ENCODE measurements around the gene VEGFC.

Gene VEGFC

DNA sequence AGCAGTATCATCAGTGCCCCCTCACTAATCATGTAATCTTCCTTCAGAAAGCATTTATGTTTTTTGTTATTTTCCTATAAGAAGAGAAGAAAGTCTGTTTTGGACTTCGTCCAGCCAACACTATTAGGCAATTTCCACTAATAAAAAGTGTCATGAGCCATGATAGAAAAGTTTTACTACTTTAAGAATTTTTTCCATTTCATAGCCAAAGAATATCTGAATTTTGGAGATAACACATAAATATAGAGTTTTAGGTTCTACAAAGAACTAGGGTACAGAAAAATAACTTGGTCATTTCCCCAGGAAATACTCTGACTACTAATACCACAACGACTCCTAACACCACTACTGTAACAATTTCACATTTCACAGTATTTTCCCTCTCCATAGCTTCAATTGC lies 41.8 kb upstream of the VEGFC start:
- DNase-seq (ENCODE audit: low spot score): no peak
- TF ChIP-seq, protein P1, sequence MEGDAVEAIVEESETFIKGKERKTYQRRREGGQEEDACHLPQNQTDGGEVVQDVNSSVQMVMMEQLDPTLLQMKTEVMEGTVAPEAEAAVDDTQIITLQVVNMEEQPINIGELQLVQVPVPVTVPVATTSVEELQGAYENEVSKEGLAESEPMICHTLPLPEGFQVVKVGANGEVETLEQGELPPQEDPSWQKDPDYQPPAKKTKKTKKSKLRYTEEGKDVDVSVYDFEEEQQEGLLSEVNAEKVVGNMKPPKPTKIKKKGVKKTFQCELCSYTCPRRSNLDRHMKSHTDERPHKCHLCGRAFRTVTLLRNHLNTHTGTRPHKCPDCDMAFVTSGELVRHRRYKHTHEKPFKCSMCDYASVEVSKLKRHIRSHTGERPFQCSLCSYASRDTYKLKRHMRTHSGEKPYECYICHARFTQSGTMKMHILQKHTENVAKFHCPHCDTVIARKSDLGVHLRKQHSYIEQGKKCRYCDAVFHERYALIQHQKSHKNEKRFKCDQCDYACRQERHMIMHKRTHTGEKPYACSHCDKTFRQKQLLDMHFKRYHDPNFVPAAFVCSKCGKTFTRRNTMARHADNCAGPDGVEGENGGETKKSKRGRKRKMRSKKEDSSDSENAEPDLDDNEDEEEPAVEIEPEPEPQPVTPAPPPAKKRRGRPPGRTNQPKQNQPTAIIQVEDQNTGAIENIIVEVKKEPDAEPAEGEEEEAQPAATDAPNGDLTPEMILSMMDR (IDR thresholded peaks at IDR 0.05; ENCODE audit: extremely low read depth, missing control alignments): no peak

DNA sequence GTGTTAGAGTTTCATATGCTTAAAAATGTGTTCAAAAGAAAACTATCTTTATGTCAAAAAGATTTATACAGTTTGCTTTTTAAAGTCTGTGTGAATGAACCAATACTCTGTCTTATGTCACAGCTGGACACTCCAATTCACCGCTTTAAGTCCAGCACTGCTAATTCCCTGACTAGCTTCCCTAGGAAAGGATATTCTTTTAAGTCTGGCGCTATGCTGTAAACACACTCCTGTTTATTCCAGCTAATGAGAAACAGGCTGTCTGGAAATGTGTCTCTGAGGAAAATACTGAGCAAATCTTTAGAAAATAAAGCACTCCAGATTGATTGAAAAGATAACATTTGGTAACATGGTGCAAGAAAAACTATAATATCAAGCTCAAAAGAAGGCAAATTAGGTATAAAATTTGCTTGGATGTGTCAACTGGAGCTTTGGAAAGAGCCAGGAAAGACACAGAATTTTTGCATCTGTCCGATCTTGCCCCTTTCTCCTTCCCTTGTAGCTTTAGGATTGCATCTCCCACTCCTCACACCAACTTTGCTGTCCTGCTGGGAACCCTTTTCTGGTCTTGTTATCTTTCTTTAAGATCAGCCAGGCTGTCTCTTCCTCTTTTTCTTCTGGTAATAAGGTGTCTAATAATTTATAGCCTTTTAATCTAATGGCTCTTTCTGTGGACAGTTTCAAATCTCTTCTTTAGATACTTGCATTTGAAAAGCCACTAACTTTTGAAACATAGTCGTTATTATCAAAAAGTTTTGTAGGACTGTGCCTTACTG lies 40.9 kb upstream of the VEGFC start:
- TF ChIP-seq, protein P1 (IDR thresholded peaks at IDR 0.05; ENCODE audit: extremely low read depth, missing control alignments): no peak
- no peak for DNase-seq (ENCODE audit: low spot score)

DNA sequence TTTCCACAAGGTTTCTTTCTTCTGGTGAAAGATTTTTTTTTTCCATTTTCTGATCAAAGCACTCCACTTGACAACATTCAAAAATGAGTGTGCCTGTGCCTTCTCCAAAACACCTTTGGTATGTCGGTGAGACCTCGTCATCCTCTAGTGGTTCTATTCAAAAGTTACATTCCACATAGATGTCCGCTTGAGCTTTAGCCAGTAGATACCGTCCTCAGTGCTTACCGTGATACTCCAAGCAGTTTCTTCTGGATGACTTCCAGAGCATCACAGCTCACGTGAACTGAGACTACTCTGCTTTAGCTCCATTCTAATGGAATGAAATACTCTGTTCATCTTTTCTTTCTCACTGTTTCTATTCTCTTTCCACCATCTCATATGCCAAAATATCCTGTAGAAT lies 38.2 kb upstream of the VEGFC start:
- TF ChIP-seq, protein P1 (IDR thresholded peaks at IDR 0.05; ENCODE audit: extremely low read depth, missing control alignments): no peak
- no peak for DNase-seq (ENCODE audit: low spot score)

DNA sequence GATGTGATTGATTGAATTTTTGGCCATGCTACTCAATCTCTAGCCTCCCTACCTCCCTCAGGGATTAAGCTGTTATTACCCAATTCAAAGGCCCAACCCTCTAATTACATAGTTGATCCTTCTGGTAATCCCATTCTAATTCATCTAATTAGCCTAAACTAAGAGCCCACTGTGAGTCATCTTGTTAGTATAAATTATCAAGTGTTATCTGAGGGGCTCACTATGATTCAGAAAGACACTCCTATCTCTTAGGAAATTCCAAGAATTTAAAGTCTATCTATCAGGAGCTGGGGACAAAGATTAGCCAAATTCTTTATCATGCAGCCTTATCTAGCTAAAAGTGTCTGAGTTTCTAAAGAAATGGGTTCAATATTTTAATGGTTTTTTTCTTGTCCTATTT lies 32.9 kb upstream of the VEGFC start:
- no peak for DNase-seq (ENCODE audit: low spot score)

DNA sequence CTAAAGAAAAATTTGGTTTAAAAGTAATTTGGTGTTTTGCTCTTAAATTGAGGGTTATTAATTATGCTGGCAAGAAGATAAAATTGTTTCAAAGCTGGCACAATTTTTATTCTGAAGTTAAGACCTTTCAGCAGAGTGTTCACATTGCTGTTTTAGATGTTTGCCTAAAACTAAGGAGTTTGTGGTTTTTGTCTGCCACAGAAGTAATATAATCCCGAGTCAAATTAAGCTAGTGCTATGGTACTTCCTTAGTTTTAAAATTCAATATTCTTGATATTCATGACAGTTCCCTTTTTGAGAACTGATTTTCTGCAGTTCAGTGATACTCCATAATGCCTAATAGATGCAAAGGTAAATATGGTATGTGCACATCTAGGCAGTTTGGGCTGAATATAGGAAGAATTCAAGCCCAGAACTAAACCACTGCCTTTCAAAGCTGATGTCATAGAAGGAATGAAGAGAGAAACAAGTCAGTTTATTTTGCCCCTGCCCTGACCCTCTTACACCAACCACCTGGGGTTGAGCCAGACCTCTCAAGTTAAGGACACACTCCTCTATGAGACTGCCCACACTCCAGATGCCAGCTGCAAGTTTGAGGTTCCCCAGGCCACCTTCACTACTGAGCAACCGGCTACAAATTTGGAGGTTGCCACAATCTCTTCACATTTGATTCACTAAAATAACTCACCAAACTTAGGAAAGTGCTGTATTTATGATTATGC lies 32.1 kb upstream of the VEGFC start:
- no peak for DNase-seq (ENCODE audit: low spot score)
- TF ChIP-seq, protein P1 (IDR thresholded peaks at IDR 0.05; ENCODE audit: extremely low read depth, missing control alignments): no peak

More for the DNA sequence above, 32.9 kb upstream of the VEGFC start:
- TF ChIP-seq, protein P1 (IDR thresholded peaks at IDR 0.05; ENCODE audit: extremely low read depth, missing control alignments): no peak

DNA sequence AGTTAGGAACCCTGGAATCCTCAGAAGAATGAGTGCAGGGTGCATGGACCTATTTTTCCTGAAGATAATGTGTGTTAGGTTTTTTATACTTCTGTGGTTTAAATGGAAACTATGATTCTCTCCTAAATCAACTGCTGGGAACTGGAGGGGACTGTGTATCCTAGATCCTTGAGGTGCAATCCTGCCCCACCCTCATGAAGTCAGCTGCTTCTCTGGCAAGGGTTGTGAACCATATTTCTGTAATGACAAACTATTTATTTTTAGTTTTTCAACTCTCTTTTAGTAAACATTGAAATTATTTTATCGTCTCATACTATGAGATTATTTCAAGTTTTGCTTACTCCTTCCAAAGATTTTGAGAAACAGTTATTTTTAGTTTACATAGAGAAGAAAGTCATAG lies 25.8 kb upstream of the VEGFC start:
- TF ChIP-seq, protein P1 (IDR thresholded peaks at IDR 0.05; ENCODE audit: extremely low read depth, missing control alignments): no peak

DNA sequence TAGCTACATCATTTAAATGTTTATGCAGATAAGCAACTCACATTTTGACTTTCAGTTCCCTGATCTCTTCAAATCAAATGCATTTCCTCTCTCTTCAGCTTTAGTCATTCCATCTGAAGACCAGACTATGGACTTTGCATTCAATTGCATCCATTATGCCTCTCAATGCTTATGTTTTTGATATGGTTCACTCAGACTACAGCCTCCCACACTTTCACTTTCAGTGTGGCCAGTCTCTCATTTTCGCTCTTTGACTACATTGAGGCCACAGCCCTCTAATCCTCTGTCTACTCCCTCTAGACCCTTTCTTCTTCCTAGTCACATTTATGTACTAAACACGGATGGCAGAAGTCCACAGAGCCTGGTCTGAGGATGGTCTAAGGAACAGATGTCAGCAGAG lies 24.5 kb upstream of the VEGFC start:
- no peak for DNase-seq (ENCODE audit: low spot score)

More for the DNA sequence above, 25.8 kb upstream of the VEGFC start:
- DNase-seq (ENCODE audit: low spot score): no peak

More for the DNA sequence above, 24.5 kb upstream of the VEGFC start:
- TF ChIP-seq, protein P1 (IDR thresholded peaks at IDR 0.05; ENCODE audit: extremely low read depth, missing control alignments): no peak
